Measurements from ENCODE around the gene TYMP. TPM values are rescaled to one million over a fixed set of nuclear protein-coding genes. Genes with fewer than 3 reads are reported as not detected.

The TYMP gene
- total RNA-seq, 1 donor from 2014 or later: 82.0 TPM

GRCh38 chr22:50576806-50577696 is 47.2 kb upstream of the TYMP start:
- Histone ChIP-seq H3K27me3 (no peaks in the 10 kb centered on the region), H3K36me3 (no peaks in the 10 kb centered on the region), H3K4me1 (peaks cover 18% of the 10 kb centered on the region), H3K9me3 (no peaks in the 10 kb centered on the region), H3K4me3 (no peak overlapping the region), H3K27ac (no peak overlapping the region)
- intact Hi-C loops (cut with DNase I): no loop called here
- DNase-seq (ENCODE audit: extremely low spot score in 2 of 2): no peak
- TF ChIP-seq POLR2AphosphoS5 (IDR thresholded peaks at IDR 0.05; ENCODE audit: insufficient read depth in 1 of 2, low read depth in 1 of 2): no peak
- TF ChIP-seq POLR2A (IDR thresholded peaks at IDR 0.05): no peak
- TF ChIP-seq CTCF (IDR thresholded peaks at IDR 0.05): no peak

GRCh38 chr22:50576070-50576469 is 46.3 kb upstream of the TYMP start:
- Histone ChIP-seq H3K36me3 (peaks cover 0 to 2% of the 10 kb centered on the region in 2 donors), H3K4me1 (peaks cover 9% of the 10 kb centered on the region), H3K4me3 (no peak overlapping the region), H3K9me3 (no peaks in the 10 kb centered on the region), H3K27me3 (no peaks in the 10 kb centered on the region), H3K27ac (no peak overlapping the region)
- intact Hi-C loops (cut with DNase I): no loop called here
- no peak for TF ChIP-seq POLR2AphosphoS5 (IDR thresholded peaks at IDR 0.05; ENCODE audit: insufficient read depth in 1 of 2, low read depth in 1 of 2)
- TF ChIP-seq POLR2A (IDR thresholded peaks at IDR 0.05): no peak
- TF ChIP-seq CTCF (IDR thresholded peaks at IDR 0.05): no peak
- no peak for DNase-seq (ENCODE audit: extremely low spot score in 2 of 2)

GRCh38 chr22:50575426-50575941 is 45.7 kb upstream of the TYMP start:
- Histone ChIP-seq H3K27ac (no peak overlapping the region), H3K4me3 (no peak overlapping the region), H3K27me3 (no peaks in the 10 kb centered on the region), H3K4me1 (peaks cover 9% of the 10 kb centered on the region), H3K9me3 (no peaks in the 10 kb centered on the region), H3K36me3 (peaks cover 0 to 8% of the 10 kb centered on the region in 2 donors)
- TF ChIP-seq CTCF (IDR thresholded peaks at IDR 0.05): no peak
- no peak for TF ChIP-seq POLR2A (IDR thresholded peaks at IDR 0.05)
- TF ChIP-seq POLR2AphosphoS5 (IDR thresholded peaks at IDR 0.05; ENCODE audit: insufficient read depth in 1 of 2, low read depth in 1 of 2): no peak
- DNase-seq (ENCODE audit: extremely low spot score in 2 of 2): no peak
- intact Hi-C loops (cut with DNase I): no loop called here

GRCh38 chr22:50574383-50574755 is 44.6 kb upstream of the TYMP start:
- no peak for TF ChIP-seq CTCF (IDR thresholded peaks at IDR 0.05)
- no peak for TF ChIP-seq POLR2AphosphoS5 (IDR thresholded peaks at IDR 0.05; ENCODE audit: insufficient read depth in 1 of 2, low read depth in 1 of 2)
- no peak for TF ChIP-seq POLR2A (IDR thresholded peaks at IDR 0.05)
- Histone ChIP-seq H3K4me3 (no peak overlapping the region), H3K36me3 (peaks cover 0 to 9% of the 10 kb centered on the region in 2 donors), H3K9me3 (no peaks in the 10 kb centered on the region), H3K4me1 (peaks cover 9% of the 10 kb centered on the region), H3K27me3 (no peaks in the 10 kb centered on the region), H3K27ac (no peak overlapping the region)
- no peak for DNase-seq (ENCODE audit: extremely low spot score in 2 of 2)
- intact Hi-C loops (cut with DNase I): no loop called here
